PC-3 (cell line): Measurements from ENCODE around the gene ALG1L2.

Source experiments
- CTCF ChIP-seq: fragments of 300-600 bp; sonication (generic); conservative IDR thresholded peaks from 2 replicates; pipeline ENCODE4 v1.5.1; 2017; ENCODE audit warnings: antibody characterized with exemption, low read depth, mild to moderate bottlenecking, low read length
- EZH2 ChIP-seq: fragments of 300-600 bp; sonication (generic); IDR thresholded peaks from one replicate; pipeline ENCODE4 v1.6.1; 2017; ENCODE audit warnings: antibody characterized with exemption, mild to moderate bottlenecking, low read length; ENCODE audit not compliant: unreplicated experiment

- TF ChIP-seq CTCF (no peak), EZH2 (no peak)
Observed at GRCh38 chr3:130091958-130092357, 10.3 kb downstream of the ALG1L2 start.
